Upper lobe of left lung (tissue), 4 donors: Measurements from ENCODE around the gene LAMA2.

Experiments
- CTCF ChIP-seq, 6 experiments: fragments of 450-650 bp in 4 of 6; fragments of 200-600 bp in 2 of 6; sonication (generic) in 2 of 6; IDR thresholded peaks; one replicate each; pipeline ENCODE4 v1.5.1; 2016 to 2019; ENCODE audit warnings: antibody characterized with exemption in 6 of 6
- POLR2A ChIP-seq, 4 donors: fragments of 450-650 bp; IDR thresholded peaks; one replicate each; pipeline ENCODE4 v1.5.1; 2016 to 2017; ENCODE audit warnings: antibody characterized with exemption in 4 of 4, mild to moderate bottlenecking in 2 of 4
- POLR2AphosphoS5 ChIP-seq, 2 donors: sonication (generic); formaldehyde crosslinking; IDR thresholded peaks; one replicate each; pipeline ENCODE4 v1.5.1; 2017; ENCODE audit warnings: antibody characterized with exemption in 2 of 2

DNA sequence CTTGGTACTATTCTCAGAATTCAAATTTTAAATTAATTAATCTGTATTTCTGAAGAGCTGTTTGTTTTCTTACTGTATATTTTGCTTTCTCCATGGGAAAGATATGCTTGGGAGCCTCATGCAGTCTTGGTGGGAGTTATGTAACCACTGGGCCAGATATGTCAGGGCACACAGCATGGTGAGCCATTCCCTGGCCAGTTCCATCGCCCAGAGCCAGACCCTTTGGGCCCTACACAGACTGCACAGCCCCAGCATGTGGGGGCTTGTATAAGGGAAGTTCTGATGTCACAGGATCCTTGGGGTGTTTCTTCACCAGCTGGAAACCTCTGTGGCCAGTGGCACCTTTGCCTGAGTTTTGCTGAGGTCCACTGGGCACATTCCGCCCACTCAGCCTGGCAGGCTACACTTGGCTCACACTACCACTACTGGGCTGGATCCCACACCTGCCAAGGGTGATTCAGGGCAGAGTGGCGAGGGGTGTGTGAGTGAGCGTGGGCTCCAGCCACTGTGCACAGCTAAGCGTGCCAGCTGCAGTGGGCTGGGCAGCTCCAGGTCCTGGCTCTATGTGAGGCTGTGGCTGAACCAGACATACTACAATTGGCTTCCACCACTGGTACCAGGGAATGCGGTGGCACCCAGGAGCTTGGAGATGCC lies 533.5 kb downstream of the LAMA2 start:
- no peak for TF ChIP-seq POLR2A (IDR thresholded peaks at IDR 0.05)
- TF ChIP-seq CTCF (IDR thresholded peaks at IDR 0.05) = no peak
- no peak for TF ChIP-seq POLR2AphosphoS5 (IDR thresholded peaks at IDR 0.05)
